Activated T-cell treated with anti-CD3 and anti-CD28 coated beads for 24 hours (primary cell): ENCODE results near the gene GRK1.

Source experiments
- DNase-seq: peaks from one replicate; pipeline ENCODE4 v3.0.0-alpha.2; 2020; ENCODE audit warnings: low read depth

The GRK1 gene

GRCh38 chr13:113632706-113633484, 34.1 kb upstream of the GRK1 start:
- DNase-seq = no peak

- DNase-seq = no peak
Observed at GRCh38 chr13:113633485-113633873, 33.5 kb upstream of the GRK1 start.

GRCh38 chr13:113634279-113635047, 32.6 kb upstream of the GRK1 start:
- no peak for DNase-seq

GRCh38 chr13:113635048-113635420, 32.0 kb upstream of the GRK1 start:
- no peak for DNase-seq

GRCh38 chr13:113635709-113636108, 31.3 kb upstream of the GRK1 start:
- no peak for DNase-seq

GRCh38 chr13:113636266-113636963, 30.6 kb upstream of the GRK1 start:
- no peak for DNase-seq

GRCh38 chr13:113637262-113638160, 29.5 kb upstream of the GRK1 start:
- DNase-seq = no peak

GRCh38 chr13:113638173-113638746, 28.8 kb upstream of the GRK1 start:
- DNase-seq = no peak

GRCh38 chr13:113638806-113639205, 28.2 kb upstream of the GRK1 start:
- DNase-seq = no peak

- no peak for DNase-seq
Observed at GRCh38 chr13:113639616-113640262, 27.3 kb upstream of the GRK1 start.

- no peak for DNase-seq
Observed at GRCh38 chr13:113641426-113641825, 25.6 kb upstream of the GRK1 start.

GRCh38 chr13:113642563-113642962, 24.5 kb upstream of the GRK1 start:
- DNase-seq = no peak

GRCh38 chr13:113643593-113643992, 23.4 kb upstream of the GRK1 start:
- no peak for DNase-seq

- no peak for DNase-seq
Observed at GRCh38 chr13:113644800-113645199, 22.2 kb upstream of the GRK1 start.

- no peak for DNase-seq
Observed at GRCh38 chr13:113645329-113645728, 21.7 kb upstream of the GRK1 start.

- no peak for DNase-seq
Observed at GRCh38 chr13:113646376-113646775, 20.6 kb upstream of the GRK1 start.

GRCh38 chr13:113646921-113647340, 20.1 kb upstream of the GRK1 start:
- no peak for DNase-seq

GRCh38 chr13:113647351-113648215, 19.4 kb upstream of the GRK1 start:
- DNase-seq = no peak

GRCh38 chr13:113648216-113648610, 18.8 kb upstream of the GRK1 start:
- DNase-seq = no peak

- no peak for DNase-seq
Observed at GRCh38 chr13:113649212-113649611, 17.8 kb upstream of the GRK1 start.
